Measurements from ENCODE around the gene OSTN.
"Not testable (repeated sequence)": the region's sequence is repeated elsewhere in the genome, so short reads cannot be mapped to it uniquely, and the experiment has no call there.

DNA sequence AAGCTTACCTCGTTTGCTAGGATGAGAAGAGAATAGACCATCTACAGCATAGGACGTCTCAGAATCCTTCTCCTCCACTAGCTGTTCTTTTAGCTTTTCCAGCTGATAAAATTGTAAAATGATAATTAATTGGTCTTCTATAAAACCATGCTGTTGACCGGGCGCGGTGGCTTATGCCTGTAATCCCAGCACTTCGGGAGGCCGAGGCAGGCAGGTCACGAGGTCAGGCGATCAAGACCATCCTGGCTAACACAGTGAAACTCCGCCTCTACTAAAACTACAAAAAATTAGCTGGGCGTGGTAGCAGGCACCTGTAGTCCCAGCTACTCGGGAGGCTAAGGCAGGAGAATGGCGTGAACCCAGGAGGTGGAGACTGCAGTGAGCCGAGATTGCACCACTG, 76.2 kb downstream of the OSTN start:
- not testable (repeated sequence) for TF ChIP-seq POLR2A (IDR thresholded peaks at IDR 0.05)
- TF ChIP-seq, protein P1, sequence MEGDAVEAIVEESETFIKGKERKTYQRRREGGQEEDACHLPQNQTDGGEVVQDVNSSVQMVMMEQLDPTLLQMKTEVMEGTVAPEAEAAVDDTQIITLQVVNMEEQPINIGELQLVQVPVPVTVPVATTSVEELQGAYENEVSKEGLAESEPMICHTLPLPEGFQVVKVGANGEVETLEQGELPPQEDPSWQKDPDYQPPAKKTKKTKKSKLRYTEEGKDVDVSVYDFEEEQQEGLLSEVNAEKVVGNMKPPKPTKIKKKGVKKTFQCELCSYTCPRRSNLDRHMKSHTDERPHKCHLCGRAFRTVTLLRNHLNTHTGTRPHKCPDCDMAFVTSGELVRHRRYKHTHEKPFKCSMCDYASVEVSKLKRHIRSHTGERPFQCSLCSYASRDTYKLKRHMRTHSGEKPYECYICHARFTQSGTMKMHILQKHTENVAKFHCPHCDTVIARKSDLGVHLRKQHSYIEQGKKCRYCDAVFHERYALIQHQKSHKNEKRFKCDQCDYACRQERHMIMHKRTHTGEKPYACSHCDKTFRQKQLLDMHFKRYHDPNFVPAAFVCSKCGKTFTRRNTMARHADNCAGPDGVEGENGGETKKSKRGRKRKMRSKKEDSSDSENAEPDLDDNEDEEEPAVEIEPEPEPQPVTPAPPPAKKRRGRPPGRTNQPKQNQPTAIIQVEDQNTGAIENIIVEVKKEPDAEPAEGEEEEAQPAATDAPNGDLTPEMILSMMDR (IDR thresholded peaks at IDR 0.05) = not testable (repeated sequence)
